Epithelial cell of proximal tubule (primary cell): ENCODE results near the gene DUSP6. TPM values are rescaled to one million over a fixed set of nuclear protein-coding genes. Genes with fewer than 3 reads are reported as not detected.
A peak's percentile ranks its signal among the peaks of the same experiment; 100 is the strongest.

ENCODE experiments used
- DNase-seq: peaks from one replicate; pipeline ENCODE4 v3.0.0-alpha.2; 2011; ENCODE audit warnings: low read depth
- H3K4me3 ChIP-seq: 2 replicates; pipeline ENCODE4 v1.5.1; 2011; ENCODE audit warnings: low read depth, mild to moderate bottlenecking, low read length
- total RNA-seq: library from RNA; depleted of rRNA; stranded (reverse); fragments of >200 nt; gene quantifications from 2 replicates; pipeline ENCODE4 v1.2.3, GENCODE V29; 2015
- TF ChIP-seq, protein P1 (sequence below): conservative IDR thresholded peaks from 2 replicates; pipeline ENCODE4 v1.5.1; 2012; ENCODE audit warnings: low read depth, mild to moderate bottlenecking, low read length

DUSP6 gene
- total RNA-seq, 1 donor from 2014 or later: 41.1 TPM

- H3K4me3 ChIP-seq: peak overlapping the region; percentile 68
- no peak for DNase-seq
- TF ChIP-seq, protein P1, sequence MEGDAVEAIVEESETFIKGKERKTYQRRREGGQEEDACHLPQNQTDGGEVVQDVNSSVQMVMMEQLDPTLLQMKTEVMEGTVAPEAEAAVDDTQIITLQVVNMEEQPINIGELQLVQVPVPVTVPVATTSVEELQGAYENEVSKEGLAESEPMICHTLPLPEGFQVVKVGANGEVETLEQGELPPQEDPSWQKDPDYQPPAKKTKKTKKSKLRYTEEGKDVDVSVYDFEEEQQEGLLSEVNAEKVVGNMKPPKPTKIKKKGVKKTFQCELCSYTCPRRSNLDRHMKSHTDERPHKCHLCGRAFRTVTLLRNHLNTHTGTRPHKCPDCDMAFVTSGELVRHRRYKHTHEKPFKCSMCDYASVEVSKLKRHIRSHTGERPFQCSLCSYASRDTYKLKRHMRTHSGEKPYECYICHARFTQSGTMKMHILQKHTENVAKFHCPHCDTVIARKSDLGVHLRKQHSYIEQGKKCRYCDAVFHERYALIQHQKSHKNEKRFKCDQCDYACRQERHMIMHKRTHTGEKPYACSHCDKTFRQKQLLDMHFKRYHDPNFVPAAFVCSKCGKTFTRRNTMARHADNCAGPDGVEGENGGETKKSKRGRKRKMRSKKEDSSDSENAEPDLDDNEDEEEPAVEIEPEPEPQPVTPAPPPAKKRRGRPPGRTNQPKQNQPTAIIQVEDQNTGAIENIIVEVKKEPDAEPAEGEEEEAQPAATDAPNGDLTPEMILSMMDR: no peak
Measured at GRCh38 chr12:89348894-89349699, 3.2 kb downstream of the DUSP6 start.

- TF ChIP-seq, protein P1: no peak
- DNase-seq: no peak
- H3K4me3 ChIP-seq: peak overlapping the region; percentile 68
Measured at GRCh38 chr12:89347325-89347829, 4.9 kb downstream of the DUSP6 start.

- no peak overlapping the region for H3K4me3 ChIP-seq
- TF ChIP-seq, protein P1: no peak
- DNase-seq: no peak
Measured at GRCh38 chr12:89346741-89347324, 5.5 kb downstream of the DUSP6 start.

- no peak overlapping the region for H3K4me3 ChIP-seq
- TF ChIP-seq, protein P1: no peak
- no peak for DNase-seq
Measured at GRCh38 chr12:89345830-89346740, 6.2 kb downstream of the DUSP6 start.

- no peak for DNase-seq
- TF ChIP-seq, protein P1: no peak
- no peak overlapping the region for H3K4me3 ChIP-seq
Measured at GRCh38 chr12:89345376-89345775, 6.9 kb downstream of the DUSP6 start.

GRCh38 chr12:89344862-89345202 is 7.5 kb downstream of the DUSP6 start:
- DNase-seq: no peak
- no peak overlapping the region for H3K4me3 ChIP-seq
- TF ChIP-seq, protein P1: no peak
